Upper lobe of right lung (tissue), 1 donor: Measurements from ENCODE around the gene EPYC. TPM values are rescaled to one million over a fixed set of nuclear protein-coding genes. Genes with fewer than 3 reads are reported as not detected.

Experiments
- ATAC-seq: fragments of 200-7000 bp; cut with Tn5 transposase; one replicate; pipeline ENCODE4 v1.9.1; 2020; ENCODE audit warnings: mild to moderate bottlenecking, moderate library complexity
- DNase-seq: peaks from one replicate; pipeline ENCODE4 v3.0.0-alpha.2; 2020
- H3K27ac ChIP-seq: fragments of 200-600 bp; one replicate; pipeline ENCODE4 v1.8.0; 2022
- H3K27me3 ChIP-seq: fragments of 200-600 bp; one replicate; pipeline ENCODE4 v1.8.0; 2022; ENCODE audit warnings: mild to moderate bottlenecking
- H3K36me3 ChIP-seq: fragments of 200-600 bp; one replicate; pipeline ENCODE4 v1.8.0; 2022
- H3K4me1 ChIP-seq: fragments of 200-600 bp; one replicate; pipeline ENCODE4 v1.8.0; 2022
- H3K4me3 ChIP-seq: fragments of 200-600 bp; one replicate; pipeline ENCODE4 v1.8.0; 2022; ENCODE audit warnings: mild to moderate bottlenecking
- H3K9me3 ChIP-seq: fragments of 200-600 bp; one replicate; pipeline ENCODE4 v1.8.0; 2022
- intact Hi-C: fragments of 100-400 bp; cut with DNase I; formaldehyde crosslinking; loops from one replicate; pipeline ENCODE4 v1.11.0; 2022
- total RNA-seq: library from RNA; stranded (reverse); fragmentation: NEBNext Ultra II Directional; extraction: Animal tissue kit (Norgen Biotek cat#: 25700); gene quantifications from one replicate; pipeline ENCODE4 v1.2.1, GENCODE V29; 2021
- TF ChIP-seq, protein P1 (sequence below): fragments of 200-600 bp; IDR thresholded peaks from one replicate; pipeline ENCODE4 v1.8.0; 2022; ENCODE audit warnings: antibody characterized with exemption
- donor health status: DM: no; HTN: yes; CAD: no; lungs with severe emphysema.

The EPYC gene
- total RNA-seq, 1 donor from 2014 or later = not detected

DNA sequence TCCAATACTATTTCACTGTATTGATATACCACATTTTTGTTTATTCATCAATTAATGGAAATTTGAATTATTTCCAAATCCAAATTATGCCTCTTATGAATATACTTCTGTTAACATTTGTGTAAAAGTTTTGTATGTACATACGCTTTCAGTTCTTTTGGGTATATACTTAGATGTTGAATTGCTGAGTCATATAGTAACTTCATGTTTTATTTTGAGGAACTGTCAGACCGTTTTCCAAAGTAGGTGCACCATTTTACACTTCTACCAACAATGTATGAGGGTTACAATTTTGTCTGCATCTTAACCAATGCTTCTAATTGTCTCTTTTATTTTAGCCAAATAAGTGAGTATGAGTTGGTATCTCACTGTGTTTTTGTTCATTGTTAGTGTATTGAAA, 39.6 kb downstream of the EPYC start:
- H3K27me3 ChIP-seq = no peaks in the 10 kb centered on the region

DNA sequence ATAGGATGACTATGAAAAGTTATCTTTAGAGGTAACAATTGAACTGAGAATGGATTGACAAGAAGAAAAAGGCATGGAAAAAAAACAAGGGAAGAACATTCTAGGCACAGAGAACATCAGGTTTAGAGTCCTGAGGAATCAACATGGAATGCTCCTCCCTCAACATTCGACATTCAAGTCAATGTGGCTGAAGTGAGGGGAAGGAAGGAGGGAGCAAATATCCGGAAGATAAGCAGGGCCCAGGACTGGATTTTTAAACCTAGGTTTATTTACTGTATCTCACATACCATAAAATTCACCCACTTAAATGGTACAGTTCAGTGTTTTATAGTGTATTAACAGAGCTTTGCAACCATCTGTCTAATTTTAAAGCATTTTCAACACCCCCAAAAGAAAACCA, 40.2 kb downstream of the EPYC start:
- ATAC-seq = no peak
- H3K27ac ChIP-seq = no peak overlapping the region
- TF ChIP-seq, protein P1, sequence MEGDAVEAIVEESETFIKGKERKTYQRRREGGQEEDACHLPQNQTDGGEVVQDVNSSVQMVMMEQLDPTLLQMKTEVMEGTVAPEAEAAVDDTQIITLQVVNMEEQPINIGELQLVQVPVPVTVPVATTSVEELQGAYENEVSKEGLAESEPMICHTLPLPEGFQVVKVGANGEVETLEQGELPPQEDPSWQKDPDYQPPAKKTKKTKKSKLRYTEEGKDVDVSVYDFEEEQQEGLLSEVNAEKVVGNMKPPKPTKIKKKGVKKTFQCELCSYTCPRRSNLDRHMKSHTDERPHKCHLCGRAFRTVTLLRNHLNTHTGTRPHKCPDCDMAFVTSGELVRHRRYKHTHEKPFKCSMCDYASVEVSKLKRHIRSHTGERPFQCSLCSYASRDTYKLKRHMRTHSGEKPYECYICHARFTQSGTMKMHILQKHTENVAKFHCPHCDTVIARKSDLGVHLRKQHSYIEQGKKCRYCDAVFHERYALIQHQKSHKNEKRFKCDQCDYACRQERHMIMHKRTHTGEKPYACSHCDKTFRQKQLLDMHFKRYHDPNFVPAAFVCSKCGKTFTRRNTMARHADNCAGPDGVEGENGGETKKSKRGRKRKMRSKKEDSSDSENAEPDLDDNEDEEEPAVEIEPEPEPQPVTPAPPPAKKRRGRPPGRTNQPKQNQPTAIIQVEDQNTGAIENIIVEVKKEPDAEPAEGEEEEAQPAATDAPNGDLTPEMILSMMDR = no peak
- no peaks in the 10 kb centered on the region for H3K36me3 ChIP-seq
- H3K9me3 ChIP-seq = no peaks in the 10 kb centered on the region
- intact Hi-C loops = no loop called here
- H3K4me1 ChIP-seq = no peaks in the 10 kb centered on the region
- H3K4me3 ChIP-seq = no peak overlapping the region
- DNase-seq = no peak
- H3K27me3 ChIP-seq = no peaks in the 10 kb centered on the region

More for the DNA sequence above, 39.6 kb downstream of the EPYC start:
- intact Hi-C loops = no loop called here
- H3K4me3 ChIP-seq = no peak overlapping the region
- DNase-seq = no peak
- no peaks in the 10 kb centered on the region for H3K9me3 ChIP-seq
- H3K4me1 ChIP-seq = no peaks in the 10 kb centered on the region
- ATAC-seq = no peak
- no peaks in the 10 kb centered on the region for H3K36me3 ChIP-seq
- TF ChIP-seq, protein P1 = no peak
- H3K27ac ChIP-seq = no peak overlapping the region

DNA sequence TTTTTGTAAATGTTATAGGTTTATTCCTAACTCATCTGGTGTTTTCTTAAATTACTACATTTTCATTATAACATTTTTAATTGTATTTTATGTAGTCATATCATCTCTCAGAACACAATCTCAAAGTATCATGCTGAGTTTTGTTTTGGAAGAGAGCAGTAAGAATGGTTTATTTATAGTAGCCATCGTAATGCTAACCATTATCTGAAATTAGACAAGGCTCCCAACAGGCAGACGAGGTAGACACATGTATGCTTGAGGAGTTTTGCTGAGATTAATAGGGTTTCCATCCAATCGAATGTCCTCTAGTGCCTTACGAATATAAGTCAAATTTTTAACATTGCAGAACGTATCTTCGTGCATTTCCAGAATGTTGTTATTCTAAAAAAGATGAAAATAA, 40.8 kb downstream of the EPYC start:
- Histone ChIP-seq H3K27ac (no peak overlapping the region), H3K27me3 (no peaks in the 10 kb centered on the region), H3K4me3 (no peak overlapping the region), H3K9me3 (no peaks in the 10 kb centered on the region), H3K4me1 (no peaks in the 10 kb centered on the region), H3K36me3 (no peaks in the 10 kb centered on the region)
- TF ChIP-seq, protein P1 = no peak
- ATAC-seq (no peak), DNase-seq (no peak)
- intact Hi-C loops = no loop called here

DNA sequence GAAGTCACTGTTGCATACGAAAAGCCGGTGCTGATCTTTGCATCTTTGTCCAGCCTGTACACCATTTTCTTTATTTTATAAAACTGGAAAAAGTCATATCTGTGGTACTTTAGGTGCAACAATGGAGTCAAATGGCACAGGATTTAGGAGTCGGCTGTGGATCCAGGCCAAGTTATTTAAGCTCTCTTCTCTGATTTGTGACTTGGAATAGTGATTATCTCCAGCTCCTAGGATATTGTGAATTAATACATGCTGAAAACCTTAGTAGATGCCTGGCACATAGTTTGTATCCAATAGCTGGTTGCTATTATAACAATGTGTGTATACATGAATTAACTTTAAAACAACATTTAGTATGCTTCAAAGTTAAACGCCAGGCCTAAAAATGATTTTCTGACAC, 43.6 kb downstream of the EPYC start:
- no peaks in the 10 kb centered on the region for H3K4me1 ChIP-seq
- H3K4me3 ChIP-seq = no peak overlapping the region
- H3K27ac ChIP-seq = no peak overlapping the region
- ATAC-seq (no peak), DNase-seq (no peak)
- TF ChIP-seq, protein P1 = no peak
- H3K27me3 ChIP-seq = no peaks in the 10 kb centered on the region
- intact Hi-C loops = no loop called here
- no peaks in the 10 kb centered on the region for H3K9me3 ChIP-seq
- H3K36me3 ChIP-seq = no peaks in the 10 kb centered on the region

DNA sequence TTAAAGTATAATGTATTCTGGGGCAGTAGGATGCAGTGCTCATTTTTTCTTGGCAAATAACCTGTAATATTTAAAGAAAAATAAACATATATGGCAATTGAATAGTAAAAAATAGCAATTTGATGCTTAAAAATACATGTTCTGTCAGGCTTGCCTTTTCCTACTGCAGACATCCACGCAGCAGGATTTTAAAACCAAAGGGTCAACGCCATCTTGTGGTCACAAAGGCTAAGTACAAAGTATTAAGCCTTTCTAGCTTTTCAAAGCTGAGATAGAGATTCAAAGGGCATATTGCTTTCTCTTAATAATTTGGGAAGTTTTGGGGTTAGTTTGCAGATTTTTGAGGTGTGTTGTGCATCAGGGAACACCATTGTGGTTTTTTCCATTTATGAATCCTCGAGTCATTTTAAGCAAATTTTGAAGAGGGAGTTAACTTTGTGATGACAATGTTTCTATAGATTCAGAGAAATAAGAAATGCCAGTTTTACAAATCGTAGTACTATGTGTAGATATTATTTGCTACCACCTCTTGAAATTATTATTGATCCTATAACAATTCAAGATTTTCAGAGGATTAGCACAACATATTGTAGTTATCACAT, 45.1 kb downstream of the EPYC start:
- Histone ChIP-seq H3K4me3 (no peak overlapping the region), H3K4me1 (no peaks in the 10 kb centered on the region), H3K27ac (no peak overlapping the region), H3K27me3 (no peaks in the 10 kb centered on the region), H3K36me3 (no peaks in the 10 kb centered on the region), H3K9me3 (no peaks in the 10 kb centered on the region)
- TF ChIP-seq, protein P1 = peak; percentile 68
- intact Hi-C loops = no loop called here
- DNase-seq (no peak), ATAC-seq (peak; percentile 70)

DNA sequence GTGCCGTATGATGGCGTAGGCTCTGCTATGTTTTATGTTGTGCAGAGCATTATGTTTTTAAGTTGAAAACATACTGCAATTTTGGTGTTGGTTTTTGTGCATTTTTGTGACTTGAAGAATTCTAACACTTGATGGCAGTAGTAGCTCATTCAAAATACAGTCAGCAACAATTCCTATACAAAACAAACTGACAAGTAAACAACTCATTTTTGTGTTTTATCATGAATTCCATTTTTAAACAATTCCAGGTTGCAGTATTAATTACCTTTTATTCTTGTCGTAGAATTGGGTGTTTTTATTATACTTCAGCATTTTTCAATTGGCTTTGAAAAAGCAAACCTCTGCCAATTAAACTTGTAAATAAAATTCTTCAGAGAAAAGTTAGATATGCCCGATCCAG, 45.7 kb downstream of the EPYC start:
- no peak overlapping the region for H3K27ac ChIP-seq
- H3K4me1 ChIP-seq = no peaks in the 10 kb centered on the region
- intact Hi-C loops = no loop called here
- TF ChIP-seq, protein P1 = no peak
- H3K9me3 ChIP-seq = no peaks in the 10 kb centered on the region
- no peak overlapping the region for H3K4me3 ChIP-seq
- DNase-seq (no peak), ATAC-seq (no peak)
- no peaks in the 10 kb centered on the region for H3K36me3 ChIP-seq
- no peaks in the 10 kb centered on the region for H3K27me3 ChIP-seq
